ENCODE data around the gene RACK1.
A peak's percentile ranks its signal among the peaks of the same experiment; 100 is the strongest.
"Not testable (repeated sequence)": the region's sequence is repeated elsewhere in the genome, so short reads cannot be mapped to it uniquely, and the experiment has no call there.

RACK1 gene

DNA sequence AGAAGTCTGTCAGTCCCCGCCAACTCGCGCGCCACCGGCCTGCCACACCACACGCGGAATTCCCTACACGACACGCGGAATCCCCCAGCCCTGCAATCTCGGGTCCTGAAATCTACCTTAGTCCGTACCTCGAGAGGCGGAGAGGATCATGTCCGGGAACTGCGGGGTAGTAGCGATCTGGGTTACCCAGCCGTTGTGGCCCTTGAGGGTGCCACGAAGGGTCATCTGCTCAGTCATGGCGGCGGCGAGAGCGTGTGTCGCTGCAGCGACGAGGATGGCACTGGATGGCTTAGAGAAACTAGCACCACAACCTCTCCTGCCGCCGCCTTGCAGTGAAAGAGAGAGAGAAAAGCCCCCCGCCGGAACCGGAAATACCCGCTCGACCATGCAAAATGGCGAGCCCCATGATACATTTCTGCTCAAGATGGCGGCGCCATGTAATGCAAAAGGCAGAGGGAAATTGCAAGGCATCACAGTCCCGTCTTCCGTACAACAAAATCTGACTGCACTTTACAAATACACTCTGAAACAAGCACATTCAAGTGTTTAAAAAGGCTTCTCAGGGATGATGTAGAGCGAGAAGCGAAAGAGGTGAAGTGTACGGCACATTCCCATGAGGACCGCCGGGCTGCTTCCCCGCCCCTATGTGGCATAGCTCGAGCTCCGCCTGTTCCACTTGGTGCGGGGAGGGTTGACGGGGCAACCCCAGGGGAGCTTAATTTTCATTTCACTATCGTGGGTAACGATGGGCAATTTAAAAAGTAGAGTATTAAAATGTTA, at the start of gene RACK1:
TSS of gene RACK1 (minus strand) at position 343 of the 780 bp plus-strand sequence. CDS start at position 237, 106 bp downstream.
- H3K27me3 ChIP-seq (ENCODE audit: insufficient read depth, low read depth): no peaks in the 10 kb centered on the region
- peak within 1 kb of the TSS; percentile 90 for H3K27ac ChIP-seq
- TF ChIP-seq, protein P1, sequence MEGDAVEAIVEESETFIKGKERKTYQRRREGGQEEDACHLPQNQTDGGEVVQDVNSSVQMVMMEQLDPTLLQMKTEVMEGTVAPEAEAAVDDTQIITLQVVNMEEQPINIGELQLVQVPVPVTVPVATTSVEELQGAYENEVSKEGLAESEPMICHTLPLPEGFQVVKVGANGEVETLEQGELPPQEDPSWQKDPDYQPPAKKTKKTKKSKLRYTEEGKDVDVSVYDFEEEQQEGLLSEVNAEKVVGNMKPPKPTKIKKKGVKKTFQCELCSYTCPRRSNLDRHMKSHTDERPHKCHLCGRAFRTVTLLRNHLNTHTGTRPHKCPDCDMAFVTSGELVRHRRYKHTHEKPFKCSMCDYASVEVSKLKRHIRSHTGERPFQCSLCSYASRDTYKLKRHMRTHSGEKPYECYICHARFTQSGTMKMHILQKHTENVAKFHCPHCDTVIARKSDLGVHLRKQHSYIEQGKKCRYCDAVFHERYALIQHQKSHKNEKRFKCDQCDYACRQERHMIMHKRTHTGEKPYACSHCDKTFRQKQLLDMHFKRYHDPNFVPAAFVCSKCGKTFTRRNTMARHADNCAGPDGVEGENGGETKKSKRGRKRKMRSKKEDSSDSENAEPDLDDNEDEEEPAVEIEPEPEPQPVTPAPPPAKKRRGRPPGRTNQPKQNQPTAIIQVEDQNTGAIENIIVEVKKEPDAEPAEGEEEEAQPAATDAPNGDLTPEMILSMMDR (conservative IDR thresholded peaks at IDR 0.05; ENCODE audit: low read depth, low read length): no peak
- H4K20me1 ChIP-seq (ENCODE audit: insufficient read depth): peaks cover 8% of the 10 kb centered on the region; the same call in 1 of the 2 replicates
- peaks cover 15% of the 10 kb centered on the region; the same call in 1 of the 2 replicates for H3K36me3 ChIP-seq (ENCODE audit: insufficient read depth)
- peak within 1 kb of the TSS; percentile 69 for H2AFZ ChIP-seq (ENCODE audit: low read depth)
- peaks cover 59% of the 10 kb centered on the region for H3K79me2 ChIP-seq (ENCODE audit: insufficient read depth, low read depth)
- no peak within 1 kb of the TSS for H3K4me3 ChIP-seq (IDR thresholded peaks at IDR 0.05; ENCODE audit: insufficient read depth, low read depth, low read length)
- H3K9ac ChIP-seq: peak within 1 kb of the TSS; percentile 98
- H3K4me2 ChIP-seq: peak within 1 kb of the TSS; percentile 93
- H3K4me1 ChIP-seq (ENCODE audit: low read depth, poor library complexity, severe bottlenecking): peaks cover 19% of the 10 kb centered on the region

DNA sequence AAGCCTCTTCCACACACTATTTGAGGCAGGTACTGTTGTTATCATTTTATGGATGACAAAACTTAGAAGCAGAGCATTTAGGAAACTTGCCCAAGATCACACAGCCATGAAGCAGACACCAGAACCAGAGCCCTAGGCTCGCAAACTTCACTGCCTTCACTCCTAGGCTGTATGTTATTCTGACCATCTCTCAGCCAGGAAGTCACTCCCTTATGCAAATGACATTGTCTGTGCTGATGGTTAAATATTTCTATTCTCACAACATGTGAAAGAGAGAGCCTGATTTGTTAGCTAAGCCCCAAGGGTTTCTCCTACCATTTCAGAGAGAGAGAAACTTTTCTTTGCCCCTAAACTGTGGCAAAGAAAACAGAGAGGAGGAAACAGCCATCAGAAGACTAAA, 43.6 kb upstream of the RACK1 start:
- H2AFZ ChIP-seq (ENCODE audit: low read depth): not testable (repeated sequence)

DNA sequence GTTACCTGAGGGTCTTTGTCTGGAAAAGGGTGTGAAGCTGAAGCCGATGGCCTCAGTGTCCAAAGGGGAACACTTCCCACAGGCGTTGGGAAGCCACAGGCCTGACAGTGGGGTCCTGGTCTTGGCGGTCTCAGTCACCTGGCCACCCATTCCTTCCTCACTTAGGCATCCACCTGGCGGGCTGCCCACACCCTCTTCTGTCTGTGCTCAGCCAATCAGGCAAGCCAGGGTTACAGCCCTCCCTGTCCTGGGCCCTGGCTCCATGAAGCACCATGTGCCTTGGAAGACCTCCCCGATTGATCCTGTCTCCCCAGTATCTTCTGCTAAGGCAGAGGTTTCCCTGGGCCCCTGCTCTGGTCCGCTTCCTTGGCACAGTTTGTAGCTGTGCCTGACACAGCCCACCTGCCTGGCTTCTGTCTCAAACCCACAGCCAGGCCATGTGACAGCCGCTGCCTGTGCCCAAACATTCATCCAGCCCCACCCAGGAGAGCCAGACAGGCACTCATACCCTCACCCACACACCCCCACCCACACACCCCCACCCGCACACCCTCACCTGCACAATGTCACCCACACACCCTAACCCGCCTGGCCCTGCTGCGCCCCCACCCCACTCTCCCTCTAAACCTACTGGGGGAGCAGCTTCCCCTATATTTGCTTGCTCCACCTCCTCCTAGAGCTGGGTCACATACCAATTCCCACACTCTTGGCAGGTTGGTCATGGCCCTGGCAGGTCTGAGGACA, 42.4 kb upstream of the RACK1 start:
- H3K27ac ChIP-seq; H4K20me1 ChIP-seq (ENCODE audit: insufficient read depth); H3K4me1 ChIP-seq (ENCODE audit: low read depth, poor library complexity, severe bottlenecking); H2AFZ ChIP-seq (ENCODE audit: low read depth); H3K4me3 ChIP-seq (IDR thresholded peaks at IDR 0.05; ENCODE audit: insufficient read depth, low read depth, low read length); H3K36me3 ChIP-seq (ENCODE audit: insufficient read depth); H3K27me3 ChIP-seq (ENCODE audit: insufficient read depth, low read depth); H3K79me2 ChIP-seq (ENCODE audit: insufficient read depth, low read depth); H3K9ac ChIP-seq; H3K4me2 ChIP-seq: not testable (repeated sequence)

More for the DNA sequence above, 43.6 kb upstream of the RACK1 start:
- H3K4me3 ChIP-seq (IDR thresholded peaks at IDR 0.05; ENCODE audit: insufficient read depth, low read depth, low read length); H3K4me2 ChIP-seq; H3K79me2 ChIP-seq (ENCODE audit: insufficient read depth, low read depth); H3K36me3 ChIP-seq (ENCODE audit: insufficient read depth); H3K4me1 ChIP-seq (ENCODE audit: low read depth, poor library complexity, severe bottlenecking); H4K20me1 ChIP-seq (ENCODE audit: insufficient read depth); H3K27ac ChIP-seq; H3K27me3 ChIP-seq (ENCODE audit: insufficient read depth, low read depth); H3K9ac ChIP-seq: not testable (repeated sequence)

DNA sequence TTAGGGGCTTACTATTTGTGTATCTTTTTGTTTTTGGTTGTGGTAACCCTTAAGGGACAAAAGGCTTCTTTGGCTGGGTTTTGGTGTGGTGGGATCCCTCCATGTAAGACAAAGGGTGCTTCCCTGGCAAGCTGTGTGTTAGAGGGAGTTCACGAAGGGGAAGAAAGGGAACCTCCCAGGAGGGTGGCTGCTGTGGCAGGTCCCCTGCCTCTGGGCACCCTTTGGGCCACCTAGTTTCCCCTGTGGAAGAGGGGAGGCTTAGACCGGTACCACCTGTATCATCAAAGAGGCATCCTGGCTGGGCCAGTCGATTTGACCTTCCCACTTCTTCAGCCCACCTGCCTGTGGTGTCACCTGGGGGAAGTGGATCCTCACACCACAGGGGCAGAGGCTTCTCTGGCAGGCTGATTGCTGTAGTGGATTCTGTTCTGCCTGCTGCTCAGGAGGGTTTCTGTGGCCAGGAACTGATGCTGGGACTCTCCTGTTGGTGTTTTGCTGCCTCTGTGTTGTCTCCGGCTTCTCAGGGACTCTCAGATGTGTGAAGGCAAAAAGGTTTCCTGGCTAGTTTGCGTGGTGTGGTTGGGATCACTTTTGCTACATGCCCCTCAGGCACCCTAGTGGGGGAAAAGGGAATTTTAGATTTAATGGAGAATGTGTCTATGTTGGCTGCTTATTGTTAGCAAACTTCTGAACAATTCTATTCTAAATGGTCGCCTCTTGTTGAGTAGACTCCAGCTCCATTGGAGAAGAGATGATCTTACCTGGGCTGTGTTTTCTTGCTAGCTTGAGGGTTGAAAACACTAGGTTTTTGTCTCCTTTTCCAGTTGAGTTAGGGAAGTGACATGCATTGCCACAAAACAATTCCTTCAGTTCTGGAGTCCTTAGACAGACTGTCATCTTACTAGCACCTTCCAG, 40.4 kb upstream of the RACK1 start:
- H3K36me3 ChIP-seq (ENCODE audit: insufficient read depth); H3K4me2 ChIP-seq; H2AFZ ChIP-seq (ENCODE audit: low read depth); H3K4me1 ChIP-seq (ENCODE audit: low read depth, poor library complexity, severe bottlenecking); H3K27ac ChIP-seq; H3K79me2 ChIP-seq (ENCODE audit: insufficient read depth, low read depth); H3K4me3 ChIP-seq (IDR thresholded peaks at IDR 0.05; ENCODE audit: insufficient read depth, low read depth, low read length); H3K27me3 ChIP-seq (ENCODE audit: insufficient read depth, low read depth); H3K9ac ChIP-seq; H4K20me1 ChIP-seq (ENCODE audit: insufficient read depth): not testable (repeated sequence)

DNA sequence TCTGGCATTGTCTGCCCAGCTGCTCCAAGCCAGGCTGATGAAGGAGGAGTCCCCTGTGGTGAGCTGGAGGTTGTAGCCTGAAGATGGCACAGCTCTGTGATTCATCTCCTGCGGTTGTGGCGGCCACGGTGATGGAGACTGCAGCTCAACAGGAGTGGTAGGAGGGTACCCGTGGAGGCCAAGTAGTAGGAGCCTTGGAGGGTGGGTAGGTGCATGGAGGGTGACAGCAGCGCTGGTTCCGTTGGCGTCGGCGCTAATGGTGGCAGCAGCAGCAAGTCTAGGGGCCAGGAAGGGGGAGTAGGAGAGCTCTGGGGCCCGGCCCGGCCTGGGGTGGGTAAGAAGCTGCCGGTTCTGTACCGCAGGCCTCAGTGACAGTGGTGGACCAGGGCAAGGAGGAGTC, 39.6 kb upstream of the RACK1 start:
- H3K9ac ChIP-seq: no peak overlapping the region
- no peaks in the 10 kb centered on the region for H3K79me2 ChIP-seq (ENCODE audit: insufficient read depth, low read depth)
- no peaks in the 10 kb centered on the region for H4K20me1 ChIP-seq (ENCODE audit: insufficient read depth)
- no peaks in the 10 kb centered on the region for H3K27me3 ChIP-seq (ENCODE audit: insufficient read depth, low read depth)
- no peak overlapping the region for H2AFZ ChIP-seq (ENCODE audit: low read depth)
- H3K4me2 ChIP-seq: no peak overlapping the region
- H3K27ac ChIP-seq: no peak overlapping the region
- TF ChIP-seq, protein P1 (conservative IDR thresholded peaks at IDR 0.05; ENCODE audit: low read depth, low read length): no peak
- H3K36me3 ChIP-seq (ENCODE audit: insufficient read depth): no peaks in the 10 kb centered on the region
- no peak overlapping the region for H3K4me3 ChIP-seq (IDR thresholded peaks at IDR 0.05; ENCODE audit: insufficient read depth, low read depth, low read length)
- H3K4me1 ChIP-seq (ENCODE audit: low read depth, poor library complexity, severe bottlenecking): no peaks in the 10 kb centered on the region
